ENCODE data around the gene DNAAF3.

The DNAAF3 gene

GRCh38 chr19:55152017-55152416, 14.4 kb downstream of the DNAAF3 start:
- DNase-seq, result peak; percentile 30

GRCh38 chr19:55149078-55150003, 17.1 kb downstream of the DNAAF3 start, which contains the start of gene TNNT1:
Gene TNNT1 (minus strand): TSS chr19:55149206. CDS start chr19:55147157, 2,049 bp downstream.
- no peak for DNase-seq

GRCh38 chr19:55147545-55148251, 18.7 kb downstream of the DNAAF3 start:
- no peak for DNase-seq

GRCh38 chr19:55146705-55147273, 19.6 kb downstream of the DNAAF3 start:
- DNase-seq, result no peak

- no peak for DNase-seq
Measured at GRCh38 chr19:55146078-55146704, 20.2 kb downstream of the DNAAF3 start.

GRCh38 chr19:55145232-55145631, 21.2 kb downstream of the DNAAF3 start:
- DNase-seq, result no peak

- DNase-seq, result no peak
Measured at GRCh38 chr19:55141696-55142095, 24.7 kb downstream of the DNAAF3 start.

GRCh38 chr19:55137915-55138314, 28.5 kb downstream of the DNAAF3 start:
- DNase-seq, result no peak

GRCh38 chr19:55136399-55137102, 29.9 kb downstream of the DNAAF3 start:
- no peak for DNase-seq

- no peak for DNase-seq
Measured at GRCh38 chr19:55134736-55135135, 31.7 kb downstream of the DNAAF3 start.

GRCh38 chr19:55133639-55134444, 32.6 kb downstream of the DNAAF3 start:
- DNase-seq, result no peak

- no peak for DNase-seq
Measured at GRCh38 chr19:55132453-55133129, 33.8 kb downstream of the DNAAF3 start.

GRCh38 chr19:55131421-55131820, 35.0 kb downstream of the DNAAF3 start:
- DNase-seq, result no peak

- no peak for DNase-seq
Measured at GRCh38 chr19:55119053-55119452, 47.4 kb downstream of the DNAAF3 start.

GRCh38 chr19:55118401-55118991, 47.9 kb downstream of the DNAAF3 start:
- no peak for DNase-seq

GRCh38 chr19:55117663-55118391, 48.6 kb downstream of the DNAAF3 start:
- DNase-seq, result peak; percentile 96

- DNase-seq, result no peak
Measured at GRCh38 chr19:55116859-55117662, 49.4 kb downstream of the DNAAF3 start, which contains the start of gene PPP1R12C. Gene PPP1R12C (minus strand): TSS chr19:55117637. CDS start chr19:55117543, 94 bp downstream.

- DNase-seq, result no peak
Measured at GRCh38 chr19:55116232-55116858, 50.1 kb downstream of the DNAAF3 start.
